ENCODE results near the gene EIF3D.
A peak's percentile ranks its signal among the peaks of the same experiment; 100 is the strongest.

The EIF3D gene

GRCh38 chr22:36528795-36529751 lies at the start of gene EIF3D:
TSS of gene EIF3D (minus strand) at chr22:36529166. CDS start at chr22:36526121, 3,045 bp downstream.
- Mint-ChIP-seq H3K4me3 (peak within 1 kb of the TSS; percentile 95 to 98), H3K9me3 (peaks cover 0 to 6% of the 10 kb centered on the region in 2 donors), H3K27me3 (no peaks in the 10 kb centered on the region), H3K27ac (peak within 1 kb of the TSS; percentile 98 to 100), H3K4me1 (peaks cover 20% of the 10 kb centered on the region)
- ATAC-seq (peak; percentile 98), DNase-seq (peak; percentile 98 to 99)

GRCh38 chr22:36578619-36579018 lies 49.7 kb upstream of the EIF3D start:
- Mint-ChIP-seq H3K4me3 (no peak overlapping the region), H3K27ac (no peak overlapping the region), H3K9me3 (no peaks in the 10 kb centered on the region), H3K4me1 (no peaks in the 10 kb centered on the region), H3K27me3 (peaks cover 23% of the 10 kb centered on the region)
- DNase-seq (no peak), ATAC-seq (no peak)

- no peak overlapping the region for H3K4me3 Mint-ChIP-seq
- H3K27me3 Mint-ChIP-seq, result peaks cover 9% of the 10 kb centered on the region
- no peak for DNase-seq
- H3K9me3 Mint-ChIP-seq, result no peaks in the 10 kb centered on the region
- no peaks in the 10 kb centered on the region for H3K4me1 Mint-ChIP-seq
- H3K27ac Mint-ChIP-seq, result no peak overlapping the region
- no peak for ATAC-seq
Measured at GRCh38 chr22:36577019-36577418, 48.1 kb upstream of the EIF3D start.

GRCh38 chr22:36574728-36575127 lies 45.8 kb upstream of the EIF3D start:
- peaks cover 6% of the 10 kb centered on the region for H3K27me3 Mint-ChIP-seq
- DNase-seq (no peak), ATAC-seq (no peak)
- no peak overlapping the region for H3K4me3 Mint-ChIP-seq
- H3K27ac Mint-ChIP-seq, result no peak overlapping the region
- H3K4me1 Mint-ChIP-seq, result no peaks in the 10 kb centered on the region
- no peaks in the 10 kb centered on the region for H3K9me3 Mint-ChIP-seq

- no peaks in the 10 kb centered on the region for H3K4me1 Mint-ChIP-seq
- no peaks in the 10 kb centered on the region for H3K9me3 Mint-ChIP-seq
- H3K27ac Mint-ChIP-seq, result no peak overlapping the region
- no peak overlapping the region for H3K4me3 Mint-ChIP-seq
- H3K27me3 Mint-ChIP-seq, result peaks cover 7% of the 10 kb centered on the region
- no peak for ATAC-seq
- DNase-seq, result no peak
Measured at GRCh38 chr22:36573815-36574363, 44.9 kb upstream of the EIF3D start.

GRCh38 chr22:36571991-36572390 lies 43.0 kb upstream of the EIF3D start:
- H3K9me3 Mint-ChIP-seq, result no peaks in the 10 kb centered on the region
- no peak overlapping the region for H3K4me3 Mint-ChIP-seq
- H3K27ac Mint-ChIP-seq, result no peak overlapping the region
- DNase-seq (no peak), ATAC-seq (no peak)
- peaks cover 19% of the 10 kb centered on the region for H3K27me3 Mint-ChIP-seq
- no peaks in the 10 kb centered on the region for H3K4me1 Mint-ChIP-seq

- DNase-seq (no peak), ATAC-seq (no peak)
Measured at GRCh38 chr22:36569999-36570398, 41.0 kb upstream of the EIF3D start.

GRCh38 chr22:36568846-36569245 lies 39.9 kb upstream of the EIF3D start:
- H3K4me1 Mint-ChIP-seq, result no peaks in the 10 kb centered on the region
- DNase-seq (no peak), ATAC-seq (no peak)
- H3K27me3 Mint-ChIP-seq, result peaks cover 19% of the 10 kb centered on the region
- H3K4me3 Mint-ChIP-seq, result no peak overlapping the region
- H3K27ac Mint-ChIP-seq, result peak overlapping the region in 1 of 2 donors; percentile 51
- no peaks in the 10 kb centered on the region for H3K9me3 Mint-ChIP-seq

More at GRCh38 chr22:36569999-36570398, 41.0 kb upstream of the EIF3D start:
- no peak overlapping the region for H3K4me3 Mint-ChIP-seq
- peaks cover 19% of the 10 kb centered on the region for H3K27me3 Mint-ChIP-seq
- H3K4me1 Mint-ChIP-seq, result no peaks in the 10 kb centered on the region
- H3K27ac Mint-ChIP-seq, result no peak overlapping the region
- H3K9me3 Mint-ChIP-seq, result no peaks in the 10 kb centered on the region

GRCh38 chr22:36566720-36567119 lies 37.8 kb upstream of the EIF3D start:
- no peaks in the 10 kb centered on the region for H3K4me1 Mint-ChIP-seq
- peak overlapping the region in 1 of 2 donors; percentile 2 for H3K27ac Mint-ChIP-seq
- no peak for DNase-seq
- H3K4me3 Mint-ChIP-seq, result no peak overlapping the region
- H3K27me3 Mint-ChIP-seq, result peaks cover 29% of the 10 kb centered on the region
- no peak for ATAC-seq
- no peaks in the 10 kb centered on the region for H3K9me3 Mint-ChIP-seq

- DNase-seq (no peak), ATAC-seq (no peak)
- Mint-ChIP-seq H3K9me3 (no peaks in the 10 kb centered on the region), H3K27ac (no peak overlapping the region), H3K27me3 (peaks cover 31% of the 10 kb centered on the region), H3K4me1 (no peaks in the 10 kb centered on the region), H3K4me3 (no peak overlapping the region)
Measured at GRCh38 chr22:36565686-36566085, 36.7 kb upstream of the EIF3D start.

GRCh38 chr22:36565159-36565507 lies 36.2 kb upstream of the EIF3D start:
- Mint-ChIP-seq H3K27ac (no peak overlapping the region), H3K27me3 (peaks cover 31% of the 10 kb centered on the region), H3K9me3 (no peaks in the 10 kb centered on the region), H3K4me1 (no peaks in the 10 kb centered on the region), H3K4me3 (no peak overlapping the region)
- no peak for DNase-seq
- no peak for ATAC-seq

- no peak for DNase-seq
- H3K4me1 Mint-ChIP-seq, result no peaks in the 10 kb centered on the region
- peaks cover 27% of the 10 kb centered on the region for H3K27me3 Mint-ChIP-seq
- no peaks in the 10 kb centered on the region for H3K9me3 Mint-ChIP-seq
- no peak for ATAC-seq
- no peak overlapping the region for H3K27ac Mint-ChIP-seq
- H3K4me3 Mint-ChIP-seq, result no peak overlapping the region
Measured at GRCh38 chr22:36564422-36565158, 35.6 kb upstream of the EIF3D start.

- no peak for ATAC-seq
- Mint-ChIP-seq H3K4me3 (no peak overlapping the region), H3K27ac (no peak overlapping the region), H3K9me3 (no peaks in the 10 kb centered on the region), H3K27me3 (peaks cover 24% of the 10 kb centered on the region), H3K4me1 (no peaks in the 10 kb centered on the region)
- no peak for DNase-seq
Measured at GRCh38 chr22:36563898-36564297, 34.9 kb upstream of the EIF3D start.

- H3K9me3 Mint-ChIP-seq, result no peaks in the 10 kb centered on the region
- H3K27me3 Mint-ChIP-seq, result peaks cover 22% of the 10 kb centered on the region
- no peak overlapping the region for H3K27ac Mint-ChIP-seq
- no peak overlapping the region for H3K4me3 Mint-ChIP-seq
- H3K4me1 Mint-ChIP-seq, result no peaks in the 10 kb centered on the region
- DNase-seq, result no peak
- ATAC-seq, result no peak
Measured at GRCh38 chr22:36563444-36563843, 34.5 kb upstream of the EIF3D start.

GRCh38 chr22:36563001-36563400 lies 34.0 kb upstream of the EIF3D start:
- H3K9me3 Mint-ChIP-seq, result no peaks in the 10 kb centered on the region
- peaks cover 17% of the 10 kb centered on the region for H3K27me3 Mint-ChIP-seq
- no peak overlapping the region for H3K27ac Mint-ChIP-seq
- no peak for DNase-seq
- H3K4me3 Mint-ChIP-seq, result no peak overlapping the region
- no peaks in the 10 kb centered on the region for H3K4me1 Mint-ChIP-seq
- ATAC-seq, result no peak

Data from stimulated activated naive CD8-positive, alpha-beta T cell treated with anti-CD3 and anti-CD28 coated beads, Interleukin-15, amount 100 ng/mL, for 72 hours (primary cell).